A549 (cell line): ENCODE measurements around the gene WFS1. TPM values are rescaled to one million over a fixed set of nuclear protein-coding genes. Genes with fewer than 3 reads are reported as not detected.

ENCODE experiments used
- ATAC-seq, 2 experiments: fragments of 200-7000 bp in 1 of 2; fragments of >200 bp in 1 of 2; cut with Nextera tagmentation in 1 of 2; cut with Tn5 transposase in 1 of 2; 3 replicates each; pipeline versions ENCODE4 v1.8.0 to v1.9.1; 2018 to 2020; ENCODE audit warnings: mild to moderate bottlenecking in 1 of 2, moderate library complexity in 1 of 2
- CTCF ChIA-PET: fragments of 300-600 bp; sonication (Branson Sonifier 250); formaldehyde crosslinking; extraction: SDS; loops from one replicate; lab custom pipeline; 2021; ENCODE audit warnings: antibody characterized with exemption, inconsistent platforms; lab: Yijun Ruan, JAX
- POLR2A ChIA-PET: fragments of 350-600 bp; formaldehyde crosslinking; extraction: SDS; loops from one replicate; lab custom pipeline; 2021; ENCODE audit warnings: antibody characterized with exemption, inconsistent platforms; lab: Yijun Ruan, JAX
- DNase-seq, 2 experiments: peaks; one replicate each; pipeline versions ENCODE4 v3.0.0 to v3.0.0-alpha.2; 2011 to 2016; ENCODE audit warnings: low read depth in 1 of 2, low spot score in 1 of 2
- FAIRE-seq: peaks from 2 replicates; lab custom pipeline; 2011; peaks lifted over from hg19 to GRCh38; lab: Jason Lieb, UNC
- H3K27ac ChIP-seq, 2 experiments: fragments of >200 bp; sonication (Bioruptor Twin); formaldehyde crosslinking; 3 replicates each; pipeline ENCODE4 v1.5.1; 2016 to 2017
- H3K4me1 ChIP-seq: fragments of >200 bp; sonication (Bioruptor Twin); formaldehyde crosslinking; 3 replicates; pipeline ENCODE4 v1.6.1; 2016
- H3K4me2 ChIP-seq: fragments of >200 bp; sonication (Bioruptor Twin); formaldehyde crosslinking; 3 replicates; pipeline ENCODE4 v1.6.1; 2016
- H3K4me3 ChIP-seq: fragments of >200 bp; sonication (Bioruptor Twin); formaldehyde crosslinking; 3 replicates; pipeline ENCODE4 v1.5.1; 2016
- H3K9me3 ChIP-seq: fragments of >200 bp; sonication (Bioruptor Twin); formaldehyde crosslinking; 3 replicates; pipeline ENCODE4 v1.6.1; 2016
- BCL3 ChIP-seq: fragments of >200 bp; sonication (Bioruptor Twin); formaldehyde crosslinking; IDR thresholded peaks from 3 replicates; pipeline ENCODE4 v1.6.1; 2016
- CBX2 ChIP-seq: fragments of 200-600 bp; sonication (generic); IDR thresholded peaks from 2 replicates; pipeline ENCODE4 v1.6.1; 2016; ENCODE audit warnings: low read depth, mild to moderate bottlenecking, borderline replicate concordance
- CEBPB ChIP-seq, 2 experiments: fragments of >200 bp in 1 of 2; sonication (Bioruptor Twin) in 1 of 2; formaldehyde crosslinking in 1 of 2; IDR thresholded peaks; 2 replicates each; pipeline ENCODE4 v1.6.1; 2012 to 2016
- CHD2 ChIP-seq: fragments of 150-350 bp; IDR thresholded peaks from 2 replicates; pipeline ENCODE4 v1.6.1; 2014; ENCODE audit warnings: low read length; ENCODE audit not compliant: partially characterized antibody
- EHMT2 ChIP-seq: fragments of 200-600 bp; sonication (generic); IDR thresholded peaks from 2 replicates; pipeline ENCODE4 v1.6.1; 2016; ENCODE audit warnings: antibody characterized with exemption, low read depth, mild to moderate bottlenecking, moderate library complexity
- ESRRA ChIP-seq: fragments of 150-350 bp; IDR thresholded peaks from 2 replicates; pipeline ENCODE4 v1.6.1; 2014; ENCODE audit warnings: mild to moderate bottlenecking, low read length, borderline replicate concordance
- FOSB ChIP-seq: fragments of 250-450 bp; sonication (Bioruptor Pico); IDR thresholded peaks from 2 replicates; pipeline ENCODE4 v1.5.0; 2020; ENCODE audit warnings: mild to moderate bottlenecking, moderate library complexity
- FOSL2 ChIP-seq, 2 experiments: fragments of 450-650 bp in 1 of 2; fragments of >200 bp in 1 of 2; sonication (Bioruptor Twin) in 1 of 2; formaldehyde crosslinking; IDR thresholded peaks; 2 replicates each; pipeline versions ENCODE4 v1.5.0 to v1.6.1; 2016 to 2020; ENCODE audit warnings: mild to moderate bottlenecking in 1 of 2, moderate library complexity in 1 of 2
- FOXS1 ChIP-seq: fragments of 250-450 bp; sonication (Bioruptor Pico); IDR thresholded peaks from 2 replicates; pipeline ENCODE4 v1.5.0; 2020; ENCODE audit warnings: mild to moderate bottlenecking, moderate library complexity
- HDAC2 ChIP-seq: fragments of 200-600 bp; sonication (generic); IDR thresholded peaks from 2 replicates; pipeline ENCODE4 v1.6.1; 2016
- HOXA7 ChIP-seq: fragments of 250-450 bp; sonication (Bioruptor Pico); IDR thresholded peaks from 2 replicates; pipeline ENCODE4 v1.5.0; 2020; ENCODE audit warnings: mild to moderate bottlenecking, moderate library complexity
- HOXB5 ChIP-seq: fragments of 250-450 bp; sonication (Bioruptor Pico); IDR thresholded peaks from 2 replicates; pipeline ENCODE4 v1.5.0; 2020; ENCODE audit warnings: mild to moderate bottlenecking, moderate library complexity
- KDM1A ChIP-seq: fragments of 200-600 bp; sonication (generic); IDR thresholded peaks from 2 replicates; pipeline ENCODE4 v1.6.1; 2016; ENCODE audit warnings: low read depth, mild to moderate bottlenecking
- MAFK ChIP-seq: fragments of 450-650 bp; IDR thresholded peaks from 2 replicates; pipeline ENCODE4 v1.6.1; 2014; ENCODE audit not compliant: partially characterized antibody
- MYC ChIP-seq: IDR thresholded peaks from 2 replicates; pipeline ENCODE4 v1.6.1; 2012; ENCODE audit warnings: mild to moderate bottlenecking, inconsistent platforms, low read length, improper control_type of control experiment, borderline replicate concordance
- NPAS2 ChIP-seq: fragments of 250-450 bp; sonication (Bioruptor Pico); IDR thresholded peaks from 2 replicates; pipeline ENCODE4 v1.8.0; 2022; ENCODE audit warnings: mild to moderate bottlenecking, moderate library complexity, borderline replicate concordance
- POLR2A ChIP-seq: IDR thresholded peaks from 2 replicates; pipeline ENCODE4 v1.6.1; 2012; ENCODE audit warnings: mild to moderate bottlenecking, low read length
- POLR2AphosphoS2 ChIP-seq: conservative IDR thresholded peaks from 2 replicates; pipeline ENCODE4 v1.6.1; 2012; ENCODE audit warnings: low read length, improper control_type of control experiment, inconsistent platforms
- RARB ChIP-seq: fragments of 250-450 bp; sonication (Bioruptor Pico); IDR thresholded peaks from 2 replicates; pipeline ENCODE4 v1.8.0; 2021; ENCODE audit warnings: mild to moderate bottlenecking, moderate library complexity
- RCOR1 ChIP-seq: fragments of 150-350 bp; IDR thresholded peaks from 2 replicates; pipeline ENCODE4 v1.6.1; 2014; ENCODE audit warnings: antibody characterized with exemption, low read length, low read depth
- REST ChIP-seq: fragments of 200-600 bp; sonication (generic); IDR thresholded peaks from 2 replicates; pipeline ENCODE4 v1.6.1; 2016; ENCODE audit warnings: antibody characterized with exemption, mild to moderate bottlenecking, moderate library complexity
- SMC3 ChIP-seq: fragments of >200 bp; sonication (Bioruptor Twin); formaldehyde crosslinking; IDR thresholded peaks from 3 replicates; pipeline ENCODE4 v1.6.1; 2018; ENCODE audit warnings: inconsistent platforms
- SREBF2 ChIP-seq: fragments of 450-650 bp; IDR thresholded peaks from 2 replicates; pipeline ENCODE4 v1.6.1; 2014; ENCODE audit warnings: mild to moderate bottlenecking, moderate library complexity
- ZC3H11A ChIP-seq: fragments of 450-650 bp; IDR thresholded peaks from 2 replicates; pipeline ENCODE4 v1.6.1; 2014; ENCODE audit warnings: antibody characterized with exemption, mild to moderate bottlenecking
- ZNF302 ChIP-seq: fragments of 250-450 bp; sonication (Bioruptor Pico); IDR thresholded peaks from 2 replicates; pipeline ENCODE4 v1.9.0; 2021; ENCODE audit warnings: inconsistent platforms, mild to moderate bottlenecking, moderate library complexity
- WGBS: methylation state at CpG from one replicate; pipeline ENCODE4 v1.1.6; 2017; ENCODE audit errors: missing lambda C conversion rate; 5-methylcytosine and 5-hydroxymethylcytosine counted together
- polyA plus RNA-seq, 4 experiments: library from polyadenylated mRNA; depleted of rRNA in 3 of 4; stranded (reverse); fragments of >200 nt; fragmentation: RNase III in 1 of 4; extraction: RNeasy Plus Mini Kit Qiagen cat#74134 plus additional on column Dnase treatment in 1 of 4; gene quantifications; 2 replicates in 3 of 4; 3 replicates in 1 of 4; pipeline ENCODE4 v1.2.3, GENCODE V29; 2011 to 2017
- TF ChIP-seq, protein P1 (sequence below): fragments of >200 bp; sonication (Bioruptor Twin); formaldehyde crosslinking; IDR thresholded peaks from 3 replicates; pipeline ENCODE4 v1.5.1; 2016

The WFS1 gene
- polyA plus RNA-seq, 2 of the 4 experiments (the other 2 are of a cell fraction), result 8.8 to 13.6 TPM

GRCh38 chr4:6267573-6267972 lies 2.1 kb upstream of the WFS1 start:
- Histone ChIP-seq H3K4me3 (no peak overlapping the region), H3K9me3 (no peaks in the 10 kb centered on the region), H3K27ac (no peak overlapping the region), H3K4me2 (no peak overlapping the region), H3K4me1 (peaks cover 15% of the 10 kb centered on the region)
- 51% methylated on average over 3 of the region's 3 CpGs for WGBS
- DNase-seq, result no peak
- CTCF ChIA-PET, result interaction anchor here (1.3 to 3.5 kb wide), 4 partner anchors 17 to 63 kb away, joined by 4 to 20 read pairs (median 7); no protein-coding TSS in a partner anchor
- no peak for ATAC-seq
- no peak for FAIRE-seq
- POLR2A ChIA-PET, result no interaction called here
- no peak for TF ChIP-seq POLR2AphosphoS2
- TF ChIP-seq ZNF302 (CRISPR knock-in tag), result no peak
- TF ChIP-seq, protein P1, sequence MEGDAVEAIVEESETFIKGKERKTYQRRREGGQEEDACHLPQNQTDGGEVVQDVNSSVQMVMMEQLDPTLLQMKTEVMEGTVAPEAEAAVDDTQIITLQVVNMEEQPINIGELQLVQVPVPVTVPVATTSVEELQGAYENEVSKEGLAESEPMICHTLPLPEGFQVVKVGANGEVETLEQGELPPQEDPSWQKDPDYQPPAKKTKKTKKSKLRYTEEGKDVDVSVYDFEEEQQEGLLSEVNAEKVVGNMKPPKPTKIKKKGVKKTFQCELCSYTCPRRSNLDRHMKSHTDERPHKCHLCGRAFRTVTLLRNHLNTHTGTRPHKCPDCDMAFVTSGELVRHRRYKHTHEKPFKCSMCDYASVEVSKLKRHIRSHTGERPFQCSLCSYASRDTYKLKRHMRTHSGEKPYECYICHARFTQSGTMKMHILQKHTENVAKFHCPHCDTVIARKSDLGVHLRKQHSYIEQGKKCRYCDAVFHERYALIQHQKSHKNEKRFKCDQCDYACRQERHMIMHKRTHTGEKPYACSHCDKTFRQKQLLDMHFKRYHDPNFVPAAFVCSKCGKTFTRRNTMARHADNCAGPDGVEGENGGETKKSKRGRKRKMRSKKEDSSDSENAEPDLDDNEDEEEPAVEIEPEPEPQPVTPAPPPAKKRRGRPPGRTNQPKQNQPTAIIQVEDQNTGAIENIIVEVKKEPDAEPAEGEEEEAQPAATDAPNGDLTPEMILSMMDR, result no peak
- TF ChIP-seq NPAS2, result no peak
- TF ChIP-seq MYC, result no peak
- TF ChIP-seq RCOR1, result no peak
- no peak for TF ChIP-seq HDAC2
- TF ChIP-seq SMC3, result no peak

DNA sequence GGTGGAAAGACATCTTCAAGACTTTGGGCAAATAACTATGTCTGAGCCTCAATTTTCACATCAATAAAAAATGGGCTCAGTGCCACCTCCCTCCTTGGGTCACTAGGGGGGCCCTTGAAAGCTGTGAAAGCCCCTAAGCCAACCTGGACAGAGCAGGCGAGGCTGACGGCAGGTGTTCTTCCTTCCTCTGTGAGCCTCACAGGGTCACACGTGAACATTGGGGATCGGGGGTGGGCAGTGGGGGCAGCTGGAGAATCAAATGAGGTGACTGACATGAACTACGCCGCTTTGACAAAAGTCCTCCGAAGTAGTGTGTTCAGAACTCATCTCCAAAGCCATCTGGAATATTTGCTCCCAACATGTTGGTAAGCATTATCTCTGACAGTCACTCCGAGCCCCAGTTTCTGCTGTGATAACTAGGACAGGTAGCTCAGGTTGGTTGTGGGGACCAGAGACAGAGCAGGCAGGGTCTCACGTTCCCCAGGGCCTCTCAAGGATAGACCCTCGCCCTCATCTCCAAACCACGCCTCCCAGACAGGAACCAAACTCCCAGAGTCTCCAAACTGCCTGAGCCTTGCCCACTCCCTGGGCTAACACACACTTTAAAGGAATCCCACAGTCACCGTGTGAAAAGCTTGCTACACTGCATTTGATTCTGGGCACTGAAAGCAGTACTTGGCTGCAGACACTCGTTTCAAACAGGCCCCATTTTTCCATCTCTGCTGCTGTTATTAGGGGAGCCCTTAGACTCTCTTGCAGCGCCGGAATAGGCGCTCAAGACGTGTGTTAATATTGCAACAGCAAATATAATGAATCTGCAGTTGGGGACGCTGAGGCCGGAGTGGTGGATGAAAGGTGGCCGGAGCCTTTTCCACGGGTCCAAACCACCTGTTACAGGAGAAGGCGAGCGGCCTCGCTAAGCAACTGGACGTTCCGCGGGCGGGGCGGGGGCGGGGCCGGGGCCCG lies 717 bp upstream of the WFS1 start:
- Histone ChIP-seq H3K9me3 (no peaks in the 10 kb centered on the region), H3K4me3 (peak overlapping the region; percentile 31), H3K4me2 (peak overlapping the region; percentile 85), H3K27ac (peak overlapping the region; percentile 39 to 61; a peak in 2 of 6 replicates), H3K4me1 (peaks cover 28% of the 10 kb centered on the region)
- no peak for DNase-seq
- ChIA-PET CTCF (interaction anchor here (3.2 to 3.5 kb wide), 2 partner anchors 18 to 58 kb away, joined by 11 to 20 read pairs; no protein-coding TSS in a partner anchor), POLR2A (no interaction called here)
- FAIRE-seq, result no peak
- no peak for TF ChIP-seq ZC3H11A
- TF ChIP-seq RCOR1, result no peak
- no peak for TF ChIP-seq FOSB (CRISPR knock-in tag)
- TF ChIP-seq KDM1A, result no peak
- no peak for TF ChIP-seq CHD2
- TF ChIP-seq POLR2A, result no peak
- no peak for TF ChIP-seq HOXA7 (CRISPR knock-in tag)
- no peak for TF ChIP-seq RARB (CRISPR knock-in tag)
- no peak for TF ChIP-seq ESRRA
- no peak for TF ChIP-seq REST
- TF ChIP-seq MAFK, result no peak
- TF ChIP-seq EHMT2, result no peak
- TF ChIP-seq CEBPB (IDR thresholded peaks at IDR 0.05), result no peak
- TF ChIP-seq HOXB5 (CRISPR knock-in tag), result no peak
- no peak for TF ChIP-seq FOXS1
- TF ChIP-seq CBX2, result no peak
- TF ChIP-seq FOSL2 (IDR thresholded peaks at IDR 0.05), result no peak
- no peak for TF ChIP-seq FOSL2 (CRISPR knock-in tag; IDR thresholded peaks at IDR 0.05)
- TF ChIP-seq BCL3, result no peak
- TF ChIP-seq SREBF2, result no peak
- TF ChIP-seq, protein P1, result no peak
- WGBS, result 40% methylated on average over 15 of the region's 32 CpGs
- peak in 1 of 2 experiments; percentile 1; a peak in 2 of 6 replicates for ATAC-seq
